Stimulated activated CD4-positive, alpha-beta T cell treated with anti-CD3 and anti-CD28 coated beads, TNF-alpha, amount 100 ng/mL, for 48 hours (primary cell): ENCODE results near the gene MFSD12.
A peak's percentile ranks its signal among the peaks of the same experiment; 100 is the strongest.

ENCODE experiments used
- DNase-seq, 3 donors: peaks; one replicate each; pipeline ENCODE4 v3.0.0-alpha.2; 2020; ENCODE audit warnings: low read depth in 3 of 3

MFSD12 gene

GRCh38 chr19:3557461-3558248 is at the start of gene MFSD12:
Gene MFSD12 (minus strand): TSS chr19:3557586. CDS start chr19:3557403, 183 bp downstream.
- peak; percentile 88 to 96 (median 93) for DNase-seq

- peak in 2 of 3 donors; percentile 21 to 57 for DNase-seq
Observed at GRCh38 chr19:3606690-3607289, 49.4 kb upstream of the MFSD12 start, which contains the start of gene TBXA2R. Gene TBXA2R (minus strand): TSS chr19:3606875. CDS start chr19:3600634, 6,241 bp downstream.

GRCh38 chr19:3606174-3606689 is 48.8 kb upstream of the MFSD12 start:
- DNase-seq = no peak

GRCh38 chr19:3605770-3606169 is 48.4 kb upstream of the MFSD12 start:
- no peak for DNase-seq

GRCh38 chr19:3605361-3605760 is 48.0 kb upstream of the MFSD12 start:
- DNase-seq = no peak

- no peak for DNase-seq
Observed at GRCh38 chr19:3604987-3605343, 47.6 kb upstream of the MFSD12 start.

GRCh38 chr19:3604227-3604986 is 47.0 kb upstream of the MFSD12 start:
- DNase-seq = no peak

- no peak for DNase-seq
Observed at GRCh38 chr19:3603121-3603811, 45.9 kb upstream of the MFSD12 start.

GRCh38 chr19:3601021-3601420 is 43.6 kb upstream of the MFSD12 start:
- no peak for DNase-seq

GRCh38 chr19:3599776-3600187 is 42.4 kb upstream of the MFSD12 start:
- DNase-seq = no peak

- DNase-seq = no peak
Observed at GRCh38 chr19:3595521-3596061, 38.2 kb upstream of the MFSD12 start.

GRCh38 chr19:3593156-3593555 is 35.8 kb upstream of the MFSD12 start:
- DNase-seq = no peak

GRCh38 chr19:3591876-3592613 is 34.7 kb upstream of the MFSD12 start:
- no peak for DNase-seq

GRCh38 chr19:3590991-3591659 is 33.7 kb upstream of the MFSD12 start:
- no peak for DNase-seq

GRCh38 chr19:3589949-3590348 is 32.6 kb upstream of the MFSD12 start:
- no peak for DNase-seq

GRCh38 chr19:3589439-3589838 is 32.1 kb upstream of the MFSD12 start:
- no peak for DNase-seq

GRCh38 chr19:3586707-3587346 is 29.4 kb upstream of the MFSD12 start:
- DNase-seq = no peak

GRCh38 chr19:3586127-3586626 is 28.8 kb upstream of the MFSD12 start:
- DNase-seq = no peak
